Right kidney (tissue), 1 donor: ENCODE measurements around the gene DLG2.

Experiments
- DNase-seq: peaks from one replicate; pipeline ENCODE4 v3.0.0-alpha.2; 2016

Gene DLG2

GRCh38 chr11:84089072-84090057, 1537.8 kb downstream of the DLG2 start:
- no peak for DNase-seq

GRCh38 chr11:84071851-84072250, 1555.3 kb downstream of the DLG2 start:
- DNase-seq: no peak

GRCh38 chr11:84069048-84069447, 1558.1 kb downstream of the DLG2 start:
- DNase-seq: no peak

GRCh38 chr11:84061726-84062125, 1565.4 kb downstream of the DLG2 start:
- no peak for DNase-seq

- DNase-seq: no peak
Observed at GRCh38 chr11:84056653-84057376, 1570.3 kb downstream of the DLG2 start.

- DNase-seq: no peak
Observed at GRCh38 chr11:84045146-84045545, 1582.0 kb downstream of the DLG2 start.

- DNase-seq: no peak
Observed at GRCh38 chr11:84044706-84045105, 1582.4 kb downstream of the DLG2 start.

- no peak for DNase-seq
Observed at GRCh38 chr11:84036664-84037194, 1590.4 kb downstream of the DLG2 start.

GRCh38 chr11:84035645-84036044, 1591.5 kb downstream of the DLG2 start:
- no peak for DNase-seq

GRCh38 chr11:84034484-84034883, 1592.7 kb downstream of the DLG2 start:
- no peak for DNase-seq

- no peak for DNase-seq
Observed at GRCh38 chr11:84024266-84024665, 1602.9 kb downstream of the DLG2 start.

GRCh38 chr11:84022695-84023094, 1604.4 kb downstream of the DLG2 start:
- DNase-seq: no peak

GRCh38 chr11:84022201-84022600, 1604.9 kb downstream of the DLG2 start:
- no peak for DNase-seq

- no peak for DNase-seq
Observed at GRCh38 chr11:84021291-84021690, 1605.9 kb downstream of the DLG2 start.

GRCh38 chr11:84019571-84020194, 1607.5 kb downstream of the DLG2 start:
- no peak for DNase-seq

- DNase-seq: no peak
Observed at GRCh38 chr11:84014539-84014938, 1612.6 kb downstream of the DLG2 start.

- no peak for DNase-seq
Observed at GRCh38 chr11:84012171-84012826, 1614.8 kb downstream of the DLG2 start.

GRCh38 chr11:84003181-84003580, 1624.0 kb downstream of the DLG2 start:
- no peak for DNase-seq

- DNase-seq: no peak
Observed at GRCh38 chr11:83998921-83999320, 1628.2 kb downstream of the DLG2 start.

GRCh38 chr11:83990160-83990733, 1636.9 kb downstream of the DLG2 start:
- DNase-seq: no peak

- DNase-seq: no peak
Observed at GRCh38 chr11:83982825-83983224, 1644.3 kb downstream of the DLG2 start.

- no peak for DNase-seq
Observed at GRCh38 chr11:83979593-83979992, 1647.6 kb downstream of the DLG2 start.
